Endothelial cell (in vitro differentiated cells): ENCODE results near the gene RGS18. TPM values are rescaled to one million over a fixed set of nuclear protein-coding genes. Genes with fewer than 3 reads are reported as not detected.

ENCODE experiments used
- DNase-seq: peaks from one replicate; pipeline ENCODE4 v3.0.0; 2021; ENCODE audit warnings: low spot score
- H3K27ac Mint-ChIP-seq: one replicate; pipeline ENCODE4 v1.8.0; 2021; ENCODE audit warnings: mixed read lengths, inconsistent platforms; ENCODE audit not compliant: unreplicated experiment
- H3K27me3 Mint-ChIP-seq: one replicate; pipeline ENCODE4 v1.8.0; 2021; ENCODE audit warnings: mild to moderate bottlenecking, moderate library complexity, mixed read lengths, inconsistent platforms; ENCODE audit not compliant: unreplicated experiment
- H3K36me3 Mint-ChIP-seq: one replicate; pipeline ENCODE4 v1.8.0; 2021; ENCODE audit warnings: mild to moderate bottlenecking, low read depth, mixed read lengths, inconsistent platforms; ENCODE audit not compliant: unreplicated experiment
- H3K4me1 Mint-ChIP-seq: one replicate; pipeline ENCODE4 v1.8.0; 2021; ENCODE audit warnings: mild to moderate bottlenecking, mixed read lengths, inconsistent platforms; ENCODE audit not compliant: unreplicated experiment
- H3K4me3 Mint-ChIP-seq: one replicate; pipeline ENCODE4 v1.8.0; 2021; ENCODE audit warnings: mild to moderate bottlenecking, mixed read lengths, inconsistent platforms; ENCODE audit not compliant: unreplicated experiment
- H3K9me3 Mint-ChIP-seq: one replicate; pipeline ENCODE4 v1.8.0; 2021; ENCODE audit warnings: mixed read lengths, inconsistent platforms; ENCODE audit not compliant: unreplicated experiment
- total RNA-seq: library from RNA; stranded (reverse); fragmentation: NEBNext Ultra II Directional; extraction: Animal tissue kit (Norgen Biotek cat#: 25700); gene quantifications from one replicate; pipeline ENCODE4 v1.2.1, GENCODE V29; 2021; ENCODE audit not compliant: unreplicated experiment
- TF ChIP-seq, protein P1 (sequence below): fragments of 200-600 bp; sonication (generic); IDR thresholded peaks from one replicate; pipeline ENCODE4 v1.5.0; 2021; ENCODE audit warnings: antibody characterized with exemption; ENCODE audit not compliant: unreplicated experiment

RGS18 gene
- total RNA-seq, 1 donor from 2014 or later: not detected

DNA sequence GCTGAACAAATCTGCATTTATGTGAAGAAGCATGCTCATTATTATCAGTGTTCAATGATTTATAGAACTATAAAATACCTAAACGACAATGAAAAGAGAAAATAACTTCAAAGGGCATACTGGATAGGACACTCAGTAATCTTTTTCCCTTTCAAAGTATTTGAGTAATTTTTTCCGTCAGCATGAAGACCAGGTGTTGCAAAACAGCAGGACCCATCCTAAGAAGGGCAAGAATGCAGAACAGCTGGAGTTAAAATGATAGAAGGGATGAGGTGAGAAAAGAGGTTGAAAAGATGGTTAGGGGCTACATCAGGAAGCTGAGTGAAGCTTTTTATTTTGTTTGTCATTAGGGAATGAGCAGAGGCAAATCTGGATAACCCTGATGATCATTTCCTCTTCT, 7.1 kb upstream of the RGS18 start:
- Mint-ChIP-seq H3K4me3 (no peak overlapping the region), H3K36me3 (no peaks in the 10 kb centered on the region), H3K4me1 (no peaks in the 10 kb centered on the region), H3K27me3 (no peaks in the 10 kb centered on the region), H3K9me3 (no peaks in the 10 kb centered on the region), H3K27ac (no peak overlapping the region)
- DNase-seq: no peak
- TF ChIP-seq, protein P1, sequence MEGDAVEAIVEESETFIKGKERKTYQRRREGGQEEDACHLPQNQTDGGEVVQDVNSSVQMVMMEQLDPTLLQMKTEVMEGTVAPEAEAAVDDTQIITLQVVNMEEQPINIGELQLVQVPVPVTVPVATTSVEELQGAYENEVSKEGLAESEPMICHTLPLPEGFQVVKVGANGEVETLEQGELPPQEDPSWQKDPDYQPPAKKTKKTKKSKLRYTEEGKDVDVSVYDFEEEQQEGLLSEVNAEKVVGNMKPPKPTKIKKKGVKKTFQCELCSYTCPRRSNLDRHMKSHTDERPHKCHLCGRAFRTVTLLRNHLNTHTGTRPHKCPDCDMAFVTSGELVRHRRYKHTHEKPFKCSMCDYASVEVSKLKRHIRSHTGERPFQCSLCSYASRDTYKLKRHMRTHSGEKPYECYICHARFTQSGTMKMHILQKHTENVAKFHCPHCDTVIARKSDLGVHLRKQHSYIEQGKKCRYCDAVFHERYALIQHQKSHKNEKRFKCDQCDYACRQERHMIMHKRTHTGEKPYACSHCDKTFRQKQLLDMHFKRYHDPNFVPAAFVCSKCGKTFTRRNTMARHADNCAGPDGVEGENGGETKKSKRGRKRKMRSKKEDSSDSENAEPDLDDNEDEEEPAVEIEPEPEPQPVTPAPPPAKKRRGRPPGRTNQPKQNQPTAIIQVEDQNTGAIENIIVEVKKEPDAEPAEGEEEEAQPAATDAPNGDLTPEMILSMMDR: no peak

DNA sequence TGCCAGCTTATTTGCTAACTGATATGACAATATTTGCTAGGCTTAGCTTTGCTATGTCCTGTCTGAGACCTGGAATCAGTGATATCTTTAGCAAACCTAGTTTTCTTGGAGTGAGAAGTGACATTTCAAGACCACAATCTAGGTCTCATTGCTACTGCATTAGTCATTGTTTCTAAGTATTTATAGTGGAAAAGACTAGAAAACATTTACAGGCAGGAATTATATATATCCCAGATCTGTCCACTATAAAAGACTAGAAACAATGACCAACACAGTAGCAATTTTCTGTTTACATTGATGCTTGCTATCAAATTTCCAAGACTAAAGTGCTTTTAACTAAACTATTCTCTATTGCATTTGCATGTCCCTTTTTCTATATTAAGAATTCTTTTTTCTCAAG, 5.0 kb upstream of the RGS18 start:
- Mint-ChIP-seq H3K27me3 (no peaks in the 10 kb centered on the region), H3K36me3 (no peaks in the 10 kb centered on the region), H3K4me1 (no peaks in the 10 kb centered on the region), H3K27ac (no peak overlapping the region), H3K4me3 (no peak overlapping the region), H3K9me3 (no peaks in the 10 kb centered on the region)
- DNase-seq: no peak
- TF ChIP-seq, protein P1: no peak

DNA sequence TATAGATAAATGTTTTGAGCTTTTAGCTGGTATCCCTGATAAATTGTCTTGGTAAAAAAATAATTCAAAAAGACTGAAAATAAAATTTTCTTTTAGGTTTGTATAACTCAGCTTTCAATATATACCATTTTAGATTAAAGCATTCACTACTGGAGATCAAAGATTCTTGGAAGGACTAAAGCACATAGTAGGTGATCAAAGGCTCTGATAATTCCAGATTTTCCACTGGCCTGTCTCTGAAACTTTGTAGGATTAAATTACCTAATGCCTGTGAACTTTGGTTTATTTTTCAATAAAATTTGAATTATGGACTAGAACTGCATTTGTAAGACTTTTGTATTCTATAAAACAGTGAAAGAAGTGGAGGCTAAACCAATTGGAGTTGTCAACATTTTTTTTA, 1.2 kb upstream of the RGS18 start:
- H3K9me3 Mint-ChIP-seq: no peaks in the 10 kb centered on the region
- H3K27ac Mint-ChIP-seq: no peak overlapping the region
- TF ChIP-seq, protein P1: no peak
- H3K4me3 Mint-ChIP-seq: no peak overlapping the region
- no peaks in the 10 kb centered on the region for H3K36me3 Mint-ChIP-seq
- no peaks in the 10 kb centered on the region for H3K4me1 Mint-ChIP-seq
- no peaks in the 10 kb centered on the region for H3K27me3 Mint-ChIP-seq
- no peak for DNase-seq

DNA sequence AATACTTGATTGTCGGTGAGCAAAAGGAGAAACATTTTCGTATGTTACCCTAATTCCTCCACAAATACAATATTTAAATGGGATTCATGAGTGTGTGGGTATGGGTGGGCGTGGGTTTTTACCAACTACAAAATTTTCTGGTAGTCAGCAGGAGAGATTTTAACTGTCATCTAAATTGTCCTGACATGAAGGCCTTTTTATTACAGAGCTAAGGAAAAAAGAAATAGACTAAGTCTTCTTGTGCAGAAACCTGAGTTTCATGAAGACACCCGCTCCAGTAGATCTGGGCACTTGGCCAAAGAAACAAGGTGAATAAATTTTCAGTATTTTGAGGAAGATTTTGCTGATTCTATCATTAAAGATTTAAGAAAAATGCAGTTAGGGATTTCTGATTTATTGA, 752 bp downstream of the RGS18 start:
- no peak overlapping the region for H3K27ac Mint-ChIP-seq
- H3K36me3 Mint-ChIP-seq: no peaks in the 10 kb centered on the region
- no peaks in the 10 kb centered on the region for H3K4me1 Mint-ChIP-seq
- H3K9me3 Mint-ChIP-seq: no peaks in the 10 kb centered on the region
- TF ChIP-seq, protein P1: no peak
- no peak overlapping the region for H3K4me3 Mint-ChIP-seq
- no peak for DNase-seq
- no peaks in the 10 kb centered on the region for H3K27me3 Mint-ChIP-seq

DNA sequence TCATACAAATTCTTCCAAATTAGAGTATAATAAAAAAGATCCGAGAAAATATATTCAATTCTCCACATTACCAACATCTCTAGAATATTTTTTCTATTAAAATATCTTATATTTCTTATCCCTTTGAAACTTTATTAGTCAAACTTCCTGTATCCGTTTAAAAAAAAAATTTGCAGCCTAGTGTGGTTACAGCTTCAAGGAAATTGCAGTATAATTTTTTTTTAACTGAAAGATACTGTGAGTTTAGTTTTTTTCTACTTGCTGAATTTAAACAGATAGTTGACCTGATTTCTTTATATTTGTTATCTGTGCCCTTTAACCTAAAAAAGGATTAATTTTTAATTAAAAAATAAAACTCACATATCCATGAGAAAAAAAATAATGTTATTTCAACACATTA, 1.5 kb downstream of the RGS18 start:
- Mint-ChIP-seq H3K4me1 (no peaks in the 10 kb centered on the region), H3K27me3 (no peaks in the 10 kb centered on the region), H3K9me3 (no peaks in the 10 kb centered on the region), H3K4me3 (no peak overlapping the region), H3K27ac (no peak overlapping the region), H3K36me3 (no peaks in the 10 kb centered on the region)
- TF ChIP-seq, protein P1: no peak
- no peak for DNase-seq
